ENCODE results near the gene RAB12.

RAB12 gene

GRCh38 chr18:8688216-8688800 lies 79.1 kb downstream of the RAB12 start:
- no peak overlapping the region for H3K4me3 ChIP-seq (ENCODE audit: low read depth, low read length)
- H3K36me3 ChIP-seq (ENCODE audit: control insufficient read depth in 2 of 2, insufficient read depth in 1 of 2, low read length in 2 of 2) = no peaks in the 10 kb centered on the region
- no peaks in the 10 kb centered on the region for H3K9me3 ChIP-seq (ENCODE audit: control insufficient read depth, insufficient read depth, low read depth, low read length)
- CTCF ChIA-PET = interaction anchor here (1.8 to 3.9 kb wide), 2 partner anchors 8 to 299 kb away, joined by 9 to 30 read pairs; no protein-coding TSS in a partner anchor
- no peak overlapping the region for H3K27ac ChIP-seq (ENCODE audit: extremely low read depth, low read depth, low read length)
- no peak for TF ChIP-seq KLF9 (tag by site-specific recombination; IDR thresholded peaks at IDR 0.05; ENCODE audit: low read depth)
- TF ChIP-seq ZNF214 (tag by site-specific recombination; IDR thresholded peaks at IDR 0.05; ENCODE audit: borderline replicate concordance) = no peak
- no peak for TF ChIP-seq GLI4 (tag by site-specific recombination; IDR thresholded peaks at IDR 0.05)
- no peak for TF ChIP-seq ZNF2 (tag by site-specific recombination; IDR thresholded peaks at IDR 0.05)
- no peak for TF ChIP-seq ZNF175 (tag by site-specific recombination; IDR thresholded peaks at IDR 0.05)
- TF ChIP-seq ZNF354C (tag by site-specific recombination; IDR thresholded peaks at IDR 0.05; ENCODE audit: borderline replicate concordance, low read depth) = no peak
- TF ChIP-seq ZNF600 (tag by site-specific recombination; IDR thresholded peaks at IDR 0.05) = no peak
- TF ChIP-seq ZBTB17 (tag by site-specific recombination; IDR thresholded peaks at IDR 0.05) = no peak
- no peak for TF ChIP-seq ELK4 (IDR thresholded peaks at IDR 0.05; ENCODE audit: borderline replicate concordance, low read depth, low read length)
- TF ChIP-seq ZNF677 (tag by site-specific recombination; IDR thresholded peaks at IDR 0.05) = no peak
- TF ChIP-seq ZBTB10 (tag by site-specific recombination; IDR thresholded peaks at IDR 0.05) = no peak
- TF ChIP-seq ZNF660 (tag by site-specific recombination; IDR thresholded peaks at IDR 0.05) = no peak
- no peak for TF ChIP-seq ZNF274 (IDR thresholded peaks at IDR 0.05; ENCODE audit: low read length)
- no peak for TF ChIP-seq ZNF274 (tag by site-specific recombination; IDR thresholded peaks at IDR 0.05; ENCODE audit: borderline replicate concordance)
- no peak for TF ChIP-seq ZBTB20 (tag by site-specific recombination; IDR thresholded peaks at IDR 0.05)
- TF ChIP-seq ZNF610 (tag by site-specific recombination; IDR thresholded peaks at IDR 0.05; ENCODE audit: borderline replicate concordance) = no peak
- no peak for TF ChIP-seq ZSCAN4 (tag by site-specific recombination; IDR thresholded peaks at IDR 0.05)
- no peak for TF ChIP-seq GLIS2 (tag by site-specific recombination; IDR thresholded peaks at IDR 0.05)
- TF ChIP-seq ZNF530 (tag by site-specific recombination; IDR thresholded peaks at IDR 0.05; ENCODE audit: low read depth) = no peak
- TF ChIP-seq ZNF549 (tag by site-specific recombination; IDR thresholded peaks at IDR 0.05) = no peak
- no peak for TF ChIP-seq PATZ1 (tag by site-specific recombination; IDR thresholded peaks at IDR 0.05)
- no peaks in the 10 kb centered on the region for H3K4me1 ChIP-seq (ENCODE audit: control insufficient read depth, insufficient read depth, low read length)
- POLR2A ChIA-PET = no interaction called here
